ENCODE data around the gene ZBTB2. TPM values are rescaled to one million over a fixed set of nuclear protein-coding genes. Genes with fewer than 3 reads are reported as not detected.
A peak's percentile ranks its signal among the peaks of the same experiment; 100 is the strongest.
"Not testable (repeated sequence)": the region's sequence is repeated elsewhere in the genome, so short reads cannot be mapped to it uniquely, and the experiment has no call there.

The ZBTB2 gene
- total RNA-seq, 2 experiments from 2014 or later: 25.9 to 33.1 TPM

DNA sequence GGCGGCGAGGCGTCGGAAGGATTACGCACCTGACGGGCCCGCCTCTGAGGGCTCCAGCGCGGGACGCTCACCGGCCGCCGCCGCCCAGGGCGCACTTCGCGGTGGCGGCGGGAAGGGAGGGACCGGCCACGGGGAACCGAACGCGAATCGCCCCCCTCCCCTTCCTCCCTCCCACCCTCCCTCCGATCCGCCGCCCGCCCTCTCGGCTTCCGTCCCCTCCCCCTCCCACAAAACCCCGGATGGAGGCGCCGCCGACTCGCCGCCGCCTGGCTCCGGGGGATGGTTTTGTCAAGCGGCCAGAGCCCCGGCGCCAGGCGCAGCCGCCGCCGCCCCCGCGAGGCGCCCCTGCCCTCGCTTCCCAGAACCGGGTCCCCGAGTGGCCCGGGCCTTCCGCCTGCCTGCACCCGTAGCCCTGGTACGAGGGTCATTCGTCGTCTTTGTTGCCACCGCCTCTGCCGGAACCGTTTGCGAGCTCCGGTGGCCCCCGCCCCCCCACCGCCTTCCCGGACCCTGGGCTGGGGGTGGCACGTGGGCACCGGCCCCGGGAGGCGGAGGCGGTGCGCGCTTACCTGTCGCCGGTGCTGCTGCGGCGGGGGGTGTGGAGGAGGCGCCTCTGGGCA lies 398 bp downstream of the ZBTB2 start:
- peak; percentile 87 for DNase-seq
- Mint-ChIP-seq H3K4me1 (peaks cover 52% of the 10 kb centered on the region), H3K36me3 (peaks cover 24% of the 10 kb centered on the region), H3K4me3 (peak overlapping the region; percentile 92), H3K27ac (peak overlapping the region; percentile 96), H3K9me3 (ENCODE audit: low read depth) (no peaks in the 10 kb centered on the region), H3K27me3 (no peaks in the 10 kb centered on the region)
- ATAC-seq: peak; percentile 20
- CTCF ChIA-PET: interaction anchor here (1.1 to 1.6 kb wide), 3 partner anchors 11 to 15 kb away, joined by 3 to 11 read pairs (median 3); no protein-coding TSS in a partner anchor

- Mint-ChIP-seq H3K27me3 (no peaks in the 10 kb centered on the region), H3K4me3 (peak overlapping the region; percentile 45), H3K4me1 (peaks cover 54% of the 10 kb centered on the region), H3K36me3 (peaks cover 27% of the 10 kb centered on the region), H3K9me3 (ENCODE audit: low read depth) (no peaks in the 10 kb centered on the region), H3K27ac (peak overlapping the region; percentile 96)
- CTCF ChIA-PET: interaction anchor here (1.1 to 2.8 kb wide), 7 partner anchors 10 to 62 kb away, joined by 3 to 19 read pairs (median 4); a partner anchor contains a TSS
- ATAC-seq (peak; percentile 83), DNase-seq (peak; percentile 98)
Observed at GRCh38 chr6:151390276-151390850, 996 bp downstream of the ZBTB2 start.

GRCh38 chr6:151389618-151390275 lies 1.6 kb downstream of the ZBTB2 start:
- H3K27me3 Mint-ChIP-seq: no peaks in the 10 kb centered on the region
- ATAC-seq (peak; percentile 72), DNase-seq (no peak)
- H3K36me3 Mint-ChIP-seq: peaks cover 28% of the 10 kb centered on the region
- peaks cover 54% of the 10 kb centered on the region for H3K4me1 Mint-ChIP-seq
- CTCF ChIA-PET: interaction anchor here (1.1 to 2.8 kb wide), 7 partner anchors 9 to 63 kb away, joined by 3 to 19 read pairs (median 4); a partner anchor contains a TSS
- peak overlapping the region; percentile 98 for H3K27ac Mint-ChIP-seq
- no peaks in the 10 kb centered on the region for H3K9me3 Mint-ChIP-seq (ENCODE audit: low read depth)
- peak overlapping the region; percentile 85 for H3K4me3 Mint-ChIP-seq

- Mint-ChIP-seq H3K4me3 (peak overlapping the region; percentile 85), H3K9me3 (ENCODE audit: low read depth) (no peaks in the 10 kb centered on the region), H3K36me3 (peaks cover 29% of the 10 kb centered on the region), H3K4me1 (peaks cover 56% of the 10 kb centered on the region), H3K27ac (peak overlapping the region; percentile 98), H3K27me3 (no peaks in the 10 kb centered on the region)
- CTCF ChIA-PET: interaction anchor here (1.2 to 2.8 kb wide), 6 partner anchors 9 to 64 kb away, joined by 3 to 19 read pairs (median 4); a partner anchor contains a TSS
- no peak for ATAC-seq
- no peak for DNase-seq
Observed at GRCh38 chr6:151388997-151389617, 2.3 kb downstream of the ZBTB2 start.

DNA sequence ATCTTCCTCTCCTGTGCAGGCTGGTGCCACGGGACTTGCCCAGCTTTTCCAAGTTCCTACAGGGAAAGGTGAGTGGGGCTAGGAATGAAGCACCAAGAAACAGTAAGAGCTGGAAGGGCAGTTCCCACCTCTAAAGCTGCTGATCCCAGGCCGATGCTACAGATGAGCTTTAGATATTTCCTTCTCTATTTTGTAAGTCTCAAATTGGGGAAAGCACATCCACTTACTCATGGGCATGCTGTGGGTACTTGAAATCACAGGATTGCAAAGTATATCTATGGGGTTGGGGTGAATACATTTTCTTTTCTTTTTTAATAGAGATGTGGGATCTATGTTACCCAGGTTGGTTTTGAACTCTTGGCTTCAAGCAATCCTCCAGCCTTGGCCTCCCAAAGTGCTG lies 3.1 kb downstream of the ZBTB2 start:
- Mint-ChIP-seq H3K4me1 (peaks cover 49% of the 10 kb centered on the region), H3K27ac (peak overlapping the region; percentile 98), H3K4me3 (peak overlapping the region; percentile 85), H3K27me3 (no peaks in the 10 kb centered on the region), H3K36me3 (peaks cover 25% of the 10 kb centered on the region), H3K9me3 (ENCODE audit: low read depth) (no peaks in the 10 kb centered on the region)
- DNase-seq: no peak
- no peak for ATAC-seq
- CTCF ChIA-PET: interaction anchor here (2.8 kb wide), 1 partner anchor 15 kb away, joined by 19 read pairs; no protein-coding TSS in a partner anchor

- peaks cover 41% of the 10 kb centered on the region for H3K4me1 Mint-ChIP-seq
- H3K36me3 Mint-ChIP-seq: peaks cover 25% of the 10 kb centered on the region
- peak overlapping the region; percentile 68 for H3K27ac Mint-ChIP-seq
- H3K27me3 Mint-ChIP-seq: no peaks in the 10 kb centered on the region
- DNase-seq (no peak), ATAC-seq (no peak)
- no peaks in the 10 kb centered on the region for H3K9me3 Mint-ChIP-seq (ENCODE audit: low read depth)
- CTCF ChIA-PET: interaction anchor here (0.5 to 2.8 kb wide), 2 partner anchors 14 to 30 kb away, joined by 3 to 19 read pairs; no protein-coding TSS in a partner anchor
- no peak overlapping the region for H3K4me3 Mint-ChIP-seq
Observed at GRCh38 chr6:151387175-151387970, 4.0 kb downstream of the ZBTB2 start.

- H3K4me1 Mint-ChIP-seq: peaks cover 52% of the 10 kb centered on the region
- H3K27ac Mint-ChIP-seq: peak overlapping the region; percentile 74
- DNase-seq (no peak), ATAC-seq (no peak)
- H3K4me3 Mint-ChIP-seq: peak overlapping the region; percentile 63
- CTCF ChIA-PET: interaction anchor here (0.8 to 2.2 kb wide), 3 partner anchors 11 to 494 kb away, joined by 3 to 23 read pairs (median 3); no protein-coding TSS in a partner anchor
- H3K27me3 Mint-ChIP-seq: no peaks in the 10 kb centered on the region
- no peaks in the 10 kb centered on the region for H3K9me3 Mint-ChIP-seq (ENCODE audit: low read depth)
- H3K36me3 Mint-ChIP-seq: peaks cover 24% of the 10 kb centered on the region
Observed at GRCh38 chr6:151385177-151385576, 6.2 kb downstream of the ZBTB2 start.

- CTCF ChIA-PET: interaction anchor here (2.2 kb wide), 1 partner anchor 10 kb away, joined by 23 read pairs; no protein-coding TSS in a partner anchor
- no peak for DNase-seq
- Mint-ChIP-seq H3K36me3 (peaks cover 26% of the 10 kb centered on the region), H3K4me1 (peaks cover 56% of the 10 kb centered on the region), H3K9me3 (ENCODE audit: low read depth) (no peaks in the 10 kb centered on the region), H3K27ac (peak overlapping the region; percentile 74), H3K4me3 (peak overlapping the region; percentile 14), H3K27me3 (no peaks in the 10 kb centered on the region)
- ATAC-seq: no peak
Observed at GRCh38 chr6:151384151-151384550, 7.2 kb downstream of the ZBTB2 start.

DNA sequence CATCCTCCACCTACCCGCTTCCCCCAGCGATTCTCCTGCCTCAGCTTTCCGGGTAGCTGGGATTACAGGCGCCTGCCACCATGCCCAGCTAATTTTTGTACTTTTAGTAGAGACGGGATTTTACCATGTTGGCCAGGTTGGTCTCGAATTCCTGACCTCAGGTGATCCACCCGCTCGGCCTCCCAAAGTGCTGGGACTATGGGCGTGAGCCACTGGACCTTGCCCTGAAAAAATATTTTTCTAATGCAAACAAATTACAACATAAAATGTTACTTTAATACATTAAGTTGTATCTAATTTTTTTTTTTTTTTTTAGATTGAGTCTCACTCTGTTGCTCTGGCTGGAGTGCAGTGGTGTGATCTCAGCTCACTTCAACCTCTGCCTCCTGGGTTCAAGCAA lies 8.7 kb downstream of the ZBTB2 start:
- peaks cover 24% of the 10 kb centered on the region for H3K36me3 Mint-ChIP-seq
- CTCF ChIA-PET; H3K9me3 Mint-ChIP-seq (ENCODE audit: low read depth); ATAC-seq; H3K4me3 Mint-ChIP-seq; H3K27me3 Mint-ChIP-seq; H3K27ac Mint-ChIP-seq; DNase-seq: not testable (repeated sequence)
- peaks cover 59% of the 10 kb centered on the region for H3K4me1 Mint-ChIP-seq

DNA sequence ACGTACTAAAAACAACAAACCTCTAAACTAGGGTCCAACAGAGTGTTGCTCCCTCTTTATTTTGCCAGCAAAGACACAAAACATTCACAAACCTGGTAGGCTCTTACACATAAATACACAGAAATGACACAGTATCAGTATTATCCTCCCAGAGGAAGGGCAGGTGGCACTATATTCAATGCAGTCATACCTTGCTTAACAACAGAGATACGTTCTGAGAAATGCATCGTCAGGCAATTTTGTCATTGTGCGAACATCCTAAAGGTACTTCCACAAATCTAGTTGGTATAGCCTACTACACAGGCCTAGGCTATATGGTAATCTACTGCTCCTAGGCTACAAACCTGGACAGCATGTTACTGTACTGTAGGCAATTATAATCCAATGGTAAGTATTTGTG lies 9.6 kb downstream of the ZBTB2 start:
- Mint-ChIP-seq H3K4me3 (peak overlapping the region; percentile 18), H3K9me3 (ENCODE audit: low read depth) (no peaks in the 10 kb centered on the region), H3K27ac (peak overlapping the region; percentile 95), H3K36me3 (peaks cover 18% of the 10 kb centered on the region), H3K4me1 (peaks cover 58% of the 10 kb centered on the region), H3K27me3 (no peaks in the 10 kb centered on the region)
- no peak for DNase-seq
- CTCF ChIA-PET: no interaction called here
- ATAC-seq: no peak

- Mint-ChIP-seq H3K4me1 (peaks cover 61% of the 10 kb centered on the region), H3K9me3 (ENCODE audit: low read depth) (no peaks in the 10 kb centered on the region), H3K27me3 (no peaks in the 10 kb centered on the region), H3K4me3 (peak overlapping the region; percentile 80), H3K27ac (peak overlapping the region; percentile 95), H3K36me3 (peaks cover 14% of the 10 kb centered on the region)
- DNase-seq (no peak), ATAC-seq (no peak)
- CTCF ChIA-PET: interaction anchor here (1.4 kb wide), 1 partner anchor 9 kb away, joined by 11 read pairs; no protein-coding TSS in a partner anchor
Observed at GRCh38 chr6:151380848-151381205, 10.5 kb downstream of the ZBTB2 start.

All from activated CD8-positive, alpha-beta memory T cell treated with anti-CD3 and anti-CD28 coated beads, Interleukin-2, amount 10 ng/mL, durations not matched to agents 7 days and 5 days (primary cell).